Breast epithelium (tissue), 3 donors: ENCODE data around the gene IGF2.

Source experiments
- CTCF ChIP-seq, 3 donors: fragments of 450-650 bp; IDR thresholded peaks; one replicate each; pipeline ENCODE4 v1.5.1; 2016 to 2017; ENCODE audit warnings: antibody characterized with exemption in 3 of 3, mild to moderate bottlenecking in 3 of 3, moderate library complexity in 3 of 3
- POLR2A ChIP-seq: fragments of 450-650 bp; IDR thresholded peaks from one replicate; pipeline ENCODE4 v1.6.1; 2016; ENCODE audit warnings: antibody characterized with exemption, mild to moderate bottlenecking, moderate library complexity
- POLR2AphosphoS5 ChIP-seq, 3 donors: sonication (generic); formaldehyde crosslinking; IDR thresholded peaks; one replicate each; pipeline ENCODE4 v1.6.1; 2017; ENCODE audit warnings: antibody characterized with exemption in 3 of 3

GRCh38 chr11:2135018-2135569, 4.1 kb downstream of the IGF2 start:
- TF ChIP-seq CTCF (IDR thresholded peaks at IDR 0.05): no peak
- TF ChIP-seq POLR2A: no peak
- no peak for TF ChIP-seq POLR2AphosphoS5 (IDR thresholded peaks at IDR 0.05)
